Type B pancreatic cell (in vitro differentiated cells): ENCODE results near the gene CLCF1. TPM values are rescaled to one million over a fixed set of nuclear protein-coding genes. Genes with fewer than 3 reads are reported as not detected.
A peak's percentile ranks its signal among the peaks of the same experiment; 100 is the strongest.

Experiments
- DNase-seq: peaks from one replicate; pipeline ENCODE4 v3.0.0; 2021; ENCODE audit warnings: mixed read lengths; ENCODE audit not compliant: unreplicated experiment; ENCODE audit errors: extremely low spot score
- H3K27ac Mint-ChIP-seq: 2 replicates; pipeline ENCODE4 v1.8.0; 2021; ENCODE audit warnings: mild to moderate bottlenecking, mixed read lengths
- H3K27me3 Mint-ChIP-seq: 2 replicates; pipeline ENCODE4 v1.8.0; 2021; ENCODE audit warnings: mixed read lengths
- H3K36me3 Mint-ChIP-seq: 2 replicates; pipeline ENCODE4 v1.8.0; 2021; ENCODE audit warnings: mixed read lengths
- H3K4me1 Mint-ChIP-seq: one replicate; pipeline ENCODE4 v1.8.0; 2021; ENCODE audit warnings: mixed read lengths; ENCODE audit not compliant: unreplicated experiment
- H3K4me3 Mint-ChIP-seq: 2 replicates; pipeline ENCODE4 v1.8.0; 2021; ENCODE audit warnings: mild to moderate bottlenecking, mixed read lengths
- H3K9me3 Mint-ChIP-seq: 2 replicates; pipeline ENCODE4 v1.8.0; 2021; ENCODE audit warnings: mixed read lengths
- total RNA-seq: library from RNA; stranded (reverse); gene quantifications from 2 replicates; pipeline ENCODE4 v1.2.1, GENCODE V29; 2021; ENCODE audit warnings: low replicate concordance
- TF ChIP-seq, protein P1 (sequence below): fragments of 200-600 bp; sonication (generic); conservative IDR thresholded peaks from 2 replicates; pipeline ENCODE4 v1.5.0; 2021; ENCODE audit warnings: antibody characterized with exemption, mild to moderate bottlenecking

Gene CLCF1
- total RNA-seq, 1 donor from 2014 or later = 3.2 TPM

DNA sequence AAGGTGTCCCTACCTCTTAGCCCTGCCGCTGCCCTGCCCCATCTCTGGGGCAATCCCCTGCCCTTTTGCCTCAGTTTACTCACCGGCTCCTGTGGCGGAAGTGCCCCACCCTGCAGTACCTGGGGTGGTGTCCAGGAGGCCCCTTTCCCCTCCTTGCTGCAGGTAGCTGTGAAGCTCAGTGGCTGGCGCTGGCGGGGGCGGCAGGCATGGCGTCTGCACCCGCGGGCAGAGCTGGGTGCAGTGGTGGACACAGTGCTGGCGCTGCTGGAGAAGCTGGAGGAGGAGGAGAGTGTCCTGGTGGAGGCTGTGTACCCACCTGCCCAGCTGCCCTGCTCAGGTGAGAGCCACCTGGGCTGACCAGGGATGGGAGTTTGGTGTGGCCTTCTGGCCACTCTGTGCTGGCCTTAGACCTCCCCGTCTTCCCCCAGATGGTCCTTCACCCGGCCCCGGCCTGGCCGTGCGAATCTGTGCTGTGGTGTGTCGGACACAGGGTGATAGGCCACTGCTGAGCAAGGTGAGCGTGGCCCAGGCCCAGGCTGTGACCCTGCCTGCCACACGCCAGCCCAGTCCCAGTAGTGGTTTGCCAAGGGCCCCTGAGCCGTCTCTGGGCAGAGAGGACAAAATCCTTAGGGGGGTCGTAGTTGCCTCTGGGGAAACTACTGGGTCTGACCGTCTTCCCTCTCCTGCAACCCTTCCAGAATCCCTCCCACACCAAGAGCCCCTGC lies 46.1 kb upstream of the CLCF1 start:
- Mint-ChIP-seq H3K4me3 (peak overlapping the region; percentile 81), H3K27ac (no peak overlapping the region), H3K36me3 (no peaks in the 10 kb centered on the region), H3K9me3 (no peaks in the 10 kb centered on the region), H3K4me1 (peaks cover 13% of the 10 kb centered on the region), H3K27me3 (peaks cover 20% of the 10 kb centered on the region)
- no peak for DNase-seq
- TF ChIP-seq, protein P1, sequence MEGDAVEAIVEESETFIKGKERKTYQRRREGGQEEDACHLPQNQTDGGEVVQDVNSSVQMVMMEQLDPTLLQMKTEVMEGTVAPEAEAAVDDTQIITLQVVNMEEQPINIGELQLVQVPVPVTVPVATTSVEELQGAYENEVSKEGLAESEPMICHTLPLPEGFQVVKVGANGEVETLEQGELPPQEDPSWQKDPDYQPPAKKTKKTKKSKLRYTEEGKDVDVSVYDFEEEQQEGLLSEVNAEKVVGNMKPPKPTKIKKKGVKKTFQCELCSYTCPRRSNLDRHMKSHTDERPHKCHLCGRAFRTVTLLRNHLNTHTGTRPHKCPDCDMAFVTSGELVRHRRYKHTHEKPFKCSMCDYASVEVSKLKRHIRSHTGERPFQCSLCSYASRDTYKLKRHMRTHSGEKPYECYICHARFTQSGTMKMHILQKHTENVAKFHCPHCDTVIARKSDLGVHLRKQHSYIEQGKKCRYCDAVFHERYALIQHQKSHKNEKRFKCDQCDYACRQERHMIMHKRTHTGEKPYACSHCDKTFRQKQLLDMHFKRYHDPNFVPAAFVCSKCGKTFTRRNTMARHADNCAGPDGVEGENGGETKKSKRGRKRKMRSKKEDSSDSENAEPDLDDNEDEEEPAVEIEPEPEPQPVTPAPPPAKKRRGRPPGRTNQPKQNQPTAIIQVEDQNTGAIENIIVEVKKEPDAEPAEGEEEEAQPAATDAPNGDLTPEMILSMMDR = no peak

- DNase-seq = no peak
- H3K27ac Mint-ChIP-seq = no peak overlapping the region
- peaks cover 13% of the 10 kb centered on the region for H3K4me1 Mint-ChIP-seq
- peaks cover 28% of the 10 kb centered on the region for H3K27me3 Mint-ChIP-seq
- no peaks in the 10 kb centered on the region for H3K9me3 Mint-ChIP-seq
- H3K4me3 Mint-ChIP-seq = no peak overlapping the region
- TF ChIP-seq, protein P1 = no peak
- no peaks in the 10 kb centered on the region for H3K36me3 Mint-ChIP-seq
These were observed 45.3 kb upstream of the CLCF1 start for GRCh38 chr11:67418476-67419281.

GRCh38 chr11:67417425-67417824 lies 44.0 kb upstream of the CLCF1 start:
- Mint-ChIP-seq H3K9me3 (no peaks in the 10 kb centered on the region), H3K4me3 (no peak overlapping the region), H3K36me3 (no peaks in the 10 kb centered on the region), H3K27ac (no peak overlapping the region), H3K4me1 (peaks cover 17% of the 10 kb centered on the region), H3K27me3 (peaks cover 40% of the 10 kb centered on the region)
- no peak for DNase-seq
- TF ChIP-seq, protein P1 = no peak

GRCh38 chr11:67416416-67417335 lies 43.3 kb upstream of the CLCF1 start:
- Mint-ChIP-seq H3K27me3 (peaks cover 48% of the 10 kb centered on the region), H3K9me3 (no peaks in the 10 kb centered on the region), H3K36me3 (no peaks in the 10 kb centered on the region), H3K4me3 (peak overlapping the region; percentile 77), H3K27ac (no peak overlapping the region), H3K4me1 (peaks cover 17% of the 10 kb centered on the region)
- TF ChIP-seq, protein P1 = no peak
- no peak for DNase-seq
